GM18498 (cell line): ENCODE measurements around the gene TRAPPC5.

Experiments used
- ATAC-seq: cut with Tn5 transposase; IDR thresholded peaks from one replicate; pipeline ENCODE4 v1.9.1; 2021; ENCODE audit warnings: mild to moderate bottlenecking, moderate library complexity; ENCODE audit not compliant: unreplicated experiment

TRAPPC5 gene

GRCh38 chr19:7645656-7646425 lies 34.8 kb upstream of the TRAPPC5 start:
- ATAC-seq, result no peak

DNA sequence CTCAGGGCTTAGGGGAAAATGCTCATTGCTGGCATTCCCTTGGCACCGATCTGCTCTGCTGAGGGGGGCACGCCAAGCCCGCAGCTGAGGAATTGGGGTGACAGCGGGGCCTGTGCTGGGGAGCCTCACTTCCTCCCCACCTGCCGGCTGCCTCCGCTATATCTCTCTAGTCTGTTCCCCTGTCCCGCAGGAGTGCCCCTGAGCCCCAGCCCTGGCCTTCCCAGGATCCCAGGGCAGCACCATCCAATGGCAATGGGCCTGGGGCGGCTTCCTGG lies 34.3 kb upstream of the TRAPPC5 start:
- ATAC-seq, result no peak

DNA sequence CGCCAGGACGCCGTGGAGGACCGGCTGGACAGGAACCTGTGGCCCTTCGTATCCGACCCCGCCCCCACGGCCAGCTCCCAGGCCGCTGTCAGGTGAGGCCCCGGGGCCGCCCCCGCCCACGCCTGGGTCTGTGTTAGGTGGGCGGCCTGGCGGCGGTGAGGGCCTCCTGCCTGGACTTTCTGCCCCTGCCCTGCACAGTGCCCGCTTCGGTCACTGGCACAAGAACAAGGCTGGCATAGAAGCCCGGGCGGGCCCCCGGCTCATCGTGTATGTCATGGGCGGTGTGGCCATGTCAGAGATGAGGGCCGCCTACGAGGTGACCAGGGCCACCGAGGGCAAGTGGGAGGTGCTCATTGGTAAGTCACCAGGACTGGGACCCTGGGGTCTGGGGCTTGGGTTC lies 33.5 kb upstream of the TRAPPC5 start:
- ATAC-seq, result no peak

GRCh38 chr19:7648265-7649014 lies 32.2 kb upstream of the TRAPPC5 start:
- no peak for ATAC-seq

- ATAC-seq, result no peak
These were observed 30.5 kb upstream of the TRAPPC5 start for GRCh38 chr19:7650148-7650547.

DNA sequence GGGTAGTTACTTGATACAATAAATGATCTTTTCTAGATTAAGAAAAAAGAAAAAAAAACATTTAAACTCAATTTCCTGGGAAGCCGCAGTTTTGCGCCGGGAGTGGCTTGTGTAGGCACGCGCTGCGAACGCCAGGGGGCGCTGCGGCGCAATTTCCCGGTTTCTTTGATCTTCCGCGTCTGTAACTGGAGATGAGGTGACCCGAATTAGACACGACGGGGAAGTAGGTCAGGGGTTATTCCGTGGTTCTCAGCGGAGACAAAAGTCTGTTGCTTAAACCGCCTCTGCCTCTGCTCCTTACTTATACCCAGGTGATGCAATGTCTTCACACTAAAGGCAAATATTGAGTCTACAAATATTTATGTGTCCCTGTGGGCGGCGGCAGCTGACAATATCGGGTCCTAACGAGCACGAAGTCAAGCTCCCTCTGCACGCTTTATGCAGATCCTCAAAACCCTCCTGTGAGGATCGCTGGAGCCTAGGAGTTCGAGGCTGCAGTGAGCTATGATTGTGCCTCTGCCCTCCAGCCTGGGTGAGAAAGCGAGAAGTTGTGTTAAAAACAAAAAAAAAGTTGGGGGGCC lies 28.5 kb upstream of the TRAPPC5 start:
- ATAC-seq, result peak; percentile 48

DNA sequence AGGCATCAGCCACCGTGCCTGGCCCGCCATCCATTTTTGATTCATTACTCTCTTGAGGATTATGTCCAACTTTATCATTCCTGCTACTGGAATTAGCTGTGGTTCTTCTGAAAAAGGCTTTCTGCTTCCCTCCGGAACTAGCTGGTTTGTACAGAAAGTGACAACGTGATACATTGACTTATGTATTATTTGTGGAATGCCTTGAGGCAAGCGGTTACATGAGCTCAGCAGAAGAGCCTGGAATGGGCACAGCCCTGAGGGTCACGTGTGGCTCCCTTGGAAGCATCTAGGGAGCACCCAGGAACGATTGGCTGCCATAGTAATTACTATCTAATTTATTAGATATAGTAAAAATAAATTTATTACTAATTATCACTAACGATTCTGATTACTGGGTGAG lies 26.2 kb upstream of the TRAPPC5 start:
- no peak for ATAC-seq

DNA sequence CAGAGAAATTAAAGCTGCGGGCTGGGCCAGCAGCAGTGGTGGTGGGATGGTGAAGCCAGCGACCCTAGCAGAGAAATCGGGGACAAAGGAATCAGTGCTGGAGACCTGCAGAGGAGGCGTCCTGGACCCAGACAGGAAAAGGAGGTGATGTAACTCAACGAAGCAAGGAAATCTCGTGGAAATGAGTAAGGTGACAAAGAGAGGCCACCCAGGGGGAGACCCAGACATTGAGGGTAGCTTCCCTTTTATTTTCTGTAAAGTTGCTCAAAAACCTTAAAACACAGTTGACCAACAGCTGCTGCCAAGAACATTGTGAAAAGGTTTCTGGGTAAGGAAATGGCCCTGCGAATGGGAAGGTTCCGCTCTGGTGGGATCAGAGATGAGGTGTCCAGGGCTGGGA lies 25.1 kb upstream of the TRAPPC5 start:
- ATAC-seq, result no peak

GRCh38 chr19:7657131-7657751 lies 23.4 kb upstream of the TRAPPC5 start:
- no peak for ATAC-seq

DNA sequence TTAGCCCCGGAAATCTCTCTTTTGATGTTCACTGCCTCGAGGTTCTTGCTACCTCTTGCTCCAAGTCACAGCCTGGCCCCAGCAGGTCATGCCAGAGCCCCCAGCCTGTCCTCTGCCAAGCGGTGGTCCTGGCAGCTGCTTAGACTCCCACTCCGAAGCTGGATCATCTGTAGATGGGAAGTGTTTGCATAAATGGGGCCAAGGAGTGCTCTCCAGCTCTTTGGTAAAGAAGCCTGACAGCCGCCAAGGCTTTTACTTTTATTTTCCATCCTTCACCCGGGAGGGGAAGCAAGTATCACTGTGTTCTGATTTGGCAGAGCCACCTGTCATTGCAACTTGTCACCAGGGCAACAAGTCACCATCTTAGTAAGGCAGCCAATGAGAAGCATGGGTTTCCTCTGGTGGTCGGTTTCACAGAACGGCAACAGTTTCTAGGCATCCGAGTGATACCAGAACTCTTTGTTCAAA lies 22.4 kb upstream of the TRAPPC5 start:
- ATAC-seq, result peak; percentile 91

DNA sequence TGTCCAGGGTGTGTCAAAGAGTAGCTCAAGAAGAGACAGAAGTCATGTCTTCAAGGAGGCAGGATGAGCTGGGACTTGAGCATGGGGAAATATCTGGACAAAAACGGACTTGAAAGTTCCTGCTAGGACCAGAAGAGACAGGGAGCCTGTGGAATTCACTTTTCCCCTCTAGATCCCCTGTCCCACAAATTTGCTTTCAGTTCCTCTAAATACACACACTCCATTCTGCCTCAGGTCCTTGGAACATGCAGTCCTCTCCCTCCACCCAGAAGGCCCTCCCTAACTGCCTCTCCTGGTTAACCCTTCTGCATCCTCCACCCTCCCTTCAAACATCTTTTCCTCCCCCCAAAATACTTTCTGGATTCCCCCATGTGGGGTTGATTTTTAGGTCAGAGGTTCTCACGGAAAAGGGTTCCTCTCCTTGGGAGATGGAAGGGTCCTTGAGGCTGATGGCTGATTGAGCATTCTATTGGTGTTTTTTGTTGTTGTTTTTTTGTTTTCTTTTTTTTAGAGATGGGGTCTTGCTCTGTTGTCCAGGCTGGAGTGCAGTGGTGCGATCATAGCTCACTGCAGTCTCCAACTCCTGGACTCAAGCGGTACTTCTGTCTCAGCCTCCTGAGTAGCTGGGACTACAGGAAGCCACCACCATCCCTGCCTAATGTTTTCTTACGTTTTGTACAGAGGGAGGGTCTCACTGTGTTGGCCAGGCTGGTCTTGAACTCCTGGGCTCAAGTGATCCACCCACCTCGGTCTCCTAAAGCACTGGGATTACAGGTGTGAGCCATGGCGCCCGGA lies 18.7 kb upstream of the TRAPPC5 start:
- ATAC-seq, result no peak

- ATAC-seq, result no peak
These were observed 18.0 kb upstream of the TRAPPC5 start for GRCh38 chr19:7662657-7663056.

DNA sequence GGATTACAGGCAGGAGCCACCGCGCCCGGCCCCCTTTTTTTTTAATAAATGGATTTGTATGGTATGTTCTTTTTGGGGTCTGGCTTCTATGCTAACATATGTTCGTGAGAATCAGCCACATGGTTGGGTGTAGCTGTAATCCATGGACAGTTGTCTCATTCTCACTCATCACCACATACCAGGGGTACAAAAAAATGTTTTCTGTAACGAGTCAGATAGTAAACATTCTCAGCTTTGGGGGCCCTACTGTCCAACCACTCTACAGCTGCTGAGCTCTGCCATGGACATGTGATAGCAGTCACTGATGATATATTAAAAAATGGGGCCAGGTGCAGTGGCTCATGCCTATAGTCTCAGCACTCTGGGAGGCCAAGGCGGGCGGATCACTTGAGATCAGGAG lies 16.9 kb upstream of the TRAPPC5 start:
- ATAC-seq, result no peak

- no peak for ATAC-seq
These were observed 15.6 kb upstream of the TRAPPC5 start for GRCh38 chr19:7665076-7665475.

- no peak for ATAC-seq
These were observed 11.8 kb upstream of the TRAPPC5 start, which contains the start of gene RETN for GRCh38 chr19:7668842-7669241. Gene RETN, plus strand, starts transcription at chr19:7669049. Its CDS starts 278 bp downstream, at chr19:7669327.

DNA sequence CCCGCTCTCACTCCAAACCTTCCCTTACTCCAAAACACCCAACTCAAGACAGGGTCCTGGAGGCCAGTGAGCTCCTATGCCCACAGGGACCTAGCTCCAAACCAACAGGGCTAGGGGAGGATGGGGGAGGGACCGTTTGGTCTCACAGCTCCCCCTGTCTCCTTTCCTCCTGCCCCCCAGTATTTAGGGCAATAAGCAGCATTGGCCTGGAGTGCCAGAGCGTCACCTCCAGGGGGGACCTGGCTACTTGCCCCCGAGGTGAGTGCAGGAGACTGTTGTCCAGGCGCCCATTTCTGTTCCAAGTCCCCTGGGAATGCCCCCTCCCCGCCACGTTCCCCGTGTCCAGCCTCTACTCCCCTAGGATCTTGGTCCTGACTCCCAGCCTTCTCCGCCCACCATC lies 11.0 kb upstream of the TRAPPC5 start:
- ATAC-seq, result no peak

DNA sequence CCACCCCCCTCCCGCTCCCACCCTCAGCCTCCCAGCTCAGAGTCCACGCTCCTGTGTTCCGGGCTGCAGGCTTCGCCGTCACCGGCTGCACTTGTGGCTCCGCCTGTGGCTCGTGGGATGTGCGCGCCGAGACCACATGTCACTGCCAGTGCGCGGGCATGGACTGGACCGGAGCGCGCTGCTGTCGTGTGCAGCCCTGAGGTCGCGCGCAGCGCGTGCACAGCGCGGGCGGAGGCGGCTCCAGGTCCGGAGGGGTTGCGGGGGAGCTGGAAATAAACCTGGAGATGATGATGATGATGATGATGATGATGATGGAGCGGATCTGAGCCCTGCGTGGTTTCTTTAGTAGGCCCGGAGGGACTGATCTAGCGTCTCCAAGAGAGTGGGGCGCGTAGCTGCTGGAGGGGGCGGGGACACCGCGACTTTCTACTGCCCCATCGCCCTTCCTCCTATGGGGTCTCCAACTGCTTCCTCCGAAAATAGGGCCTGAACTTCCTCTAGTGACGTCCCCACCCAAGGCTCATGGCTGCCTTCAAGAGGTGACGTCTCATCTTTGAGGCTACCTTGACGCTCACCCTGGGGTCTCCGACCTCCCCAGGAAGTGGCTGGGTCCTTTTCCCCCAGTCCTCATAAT lies 10.4 kb upstream of the TRAPPC5 start:
- ATAC-seq, result no peak

GRCh38 chr19:7670790-7671189 lies 9.8 kb upstream of the TRAPPC5 start:
- no peak for ATAC-seq

GRCh38 chr19:7672522-7672921 lies 8.1 kb upstream of the TRAPPC5 start:
- no peak for ATAC-seq
